ENCODE results near the gene PDZD2. TPM values are rescaled to one million over a fixed set of nuclear protein-coding genes. Genes with fewer than 3 reads are reported as not detected.

The PDZD2 gene
- total RNA-seq, 1 experiment from 2014 or later = 2.2 TPM

GRCh38 chr5:32138839-32139493 lies 500.0 kb downstream of the PDZD2 start:
- peak overlapping the region; percentile 11 for H3K4me3 ChIP-seq (ENCODE audit: low read depth, low read length, poor library complexity, severe bottlenecking)
- ChIA-PET POLR2A (ENCODE audit: low non-redundant PET) (no interaction called here), CTCF (no interaction called here)
- no TSS peak for BruUV-seq (replicated peaks)
- H3K4me1 ChIP-seq (ENCODE audit: insufficient read depth, low read length, poor library complexity, severe bottlenecking) = peaks cover 32% of the 10 kb centered on the region
- DNase-seq (ENCODE audit: low spot score) = peak; percentile 90
- intact Hi-C loops (cut with micrococcal nuclease; ENCODE audit: unreplicated experiment) = no loop called here
- H3K36me3 ChIP-seq (ENCODE audit: insufficient read depth, low read length, poor library complexity, severe bottlenecking) = peaks cover 15% of the 10 kb centered on the region
- peak overlapping the region; percentile 75 for H3K27ac ChIP-seq (ENCODE audit: low read depth, low read length, poor library complexity, severe bottlenecking)
- H3K27me3 ChIP-seq (replicated peaks; ENCODE audit: insufficient read depth, low read depth, low read length, poor library complexity) = no peaks in the 10 kb centered on the region
- TF ChIP-seq EZH2 (IDR thresholded peaks at IDR 0.05; ENCODE audit: borderline replicate concordance, low read depth, low read length, poor library complexity, severe bottlenecking) (no peak), CTCF (conservative IDR thresholded peaks at IDR 0.05; ENCODE audit: low read depth, low read length) (no peak)
- H3K9me3 ChIP-seq (ENCODE audit: low read depth, low read length, poor library complexity, severe bottlenecking) = no peaks in the 10 kb centered on the region

- Histone ChIP-seq H3K27me3 (replicated peaks; ENCODE audit: insufficient read depth, low read depth, low read length, poor library complexity) (no peaks in the 10 kb centered on the region), H3K4me1 (ENCODE audit: insufficient read depth, low read length, poor library complexity, severe bottlenecking) (peaks cover 47% of the 10 kb centered on the region), H3K27ac (ENCODE audit: low read depth, low read length, poor library complexity, severe bottlenecking) (no peak overlapping the region), H3K36me3 (ENCODE audit: insufficient read depth, low read length, poor library complexity, severe bottlenecking) (no peaks in the 10 kb centered on the region), H3K9me3 (ENCODE audit: low read depth, low read length, poor library complexity, severe bottlenecking) (no peaks in the 10 kb centered on the region), H3K4me3 (ENCODE audit: low read depth, low read length, poor library complexity, severe bottlenecking) (no peak overlapping the region)
- intact Hi-C loops (cut with micrococcal nuclease; ENCODE audit: unreplicated experiment) = no loop called here
- DNase-seq (ENCODE audit: low spot score) = no peak
- TF ChIP-seq EZH2 (IDR thresholded peaks at IDR 0.05; ENCODE audit: borderline replicate concordance, low read depth, low read length, poor library complexity, severe bottlenecking) (no peak), CTCF (conservative IDR thresholded peaks at IDR 0.05; ENCODE audit: low read depth, low read length) (no peak)
- POLR2A ChIA-PET (ENCODE audit: low non-redundant PET) = no interaction called here
- CTCF ChIA-PET = no interaction called here
- BruUV-seq (replicated peaks) = no TSS peak
These were observed 504.9 kb downstream of the PDZD2 start for GRCh38 chr5:32143617-32144377.

- H3K27ac ChIP-seq (ENCODE audit: low read depth, low read length, poor library complexity, severe bottlenecking) = no peak overlapping the region
These were observed 505.7 kb downstream of the PDZD2 start for GRCh38 chr5:32144378-32145207.

More at GRCh38 chr5:32144378-32145207, 505.7 kb downstream of the PDZD2 start:
- no peaks in the 10 kb centered on the region for H3K9me3 ChIP-seq (ENCODE audit: low read depth, low read length, poor library complexity, severe bottlenecking)
- H3K36me3 ChIP-seq (ENCODE audit: insufficient read depth, low read length, poor library complexity, severe bottlenecking) = no peaks in the 10 kb centered on the region
- BruUV-seq (replicated peaks) = no TSS peak
- peaks cover 39% of the 10 kb centered on the region for H3K4me1 ChIP-seq (ENCODE audit: insufficient read depth, low read length, poor library complexity, severe bottlenecking)
- ChIA-PET CTCF (interaction anchor here (0.6 kb wide), 1 partner anchor 58 kb away, joined by 3 read pairs; no protein-coding TSS in a partner anchor), POLR2A (ENCODE audit: low non-redundant PET) (no interaction called here)
- DNase-seq (ENCODE audit: low spot score) = no peak
- TF ChIP-seq EZH2 (IDR thresholded peaks at IDR 0.05; ENCODE audit: borderline replicate concordance, low read depth, low read length, poor library complexity, severe bottlenecking) (no peak), CTCF (conservative IDR thresholded peaks at IDR 0.05; ENCODE audit: low read depth, low read length) (no peak)
- intact Hi-C loops (cut with micrococcal nuclease; ENCODE audit: unreplicated experiment) = no loop called here
- no peaks in the 10 kb centered on the region for H3K27me3 ChIP-seq (replicated peaks; ENCODE audit: insufficient read depth, low read depth, low read length, poor library complexity)
- H3K4me3 ChIP-seq (ENCODE audit: low read depth, low read length, poor library complexity, severe bottlenecking) = no peak overlapping the region
